ENCODE results near the gene FADD.

The FADD gene

DNA sequence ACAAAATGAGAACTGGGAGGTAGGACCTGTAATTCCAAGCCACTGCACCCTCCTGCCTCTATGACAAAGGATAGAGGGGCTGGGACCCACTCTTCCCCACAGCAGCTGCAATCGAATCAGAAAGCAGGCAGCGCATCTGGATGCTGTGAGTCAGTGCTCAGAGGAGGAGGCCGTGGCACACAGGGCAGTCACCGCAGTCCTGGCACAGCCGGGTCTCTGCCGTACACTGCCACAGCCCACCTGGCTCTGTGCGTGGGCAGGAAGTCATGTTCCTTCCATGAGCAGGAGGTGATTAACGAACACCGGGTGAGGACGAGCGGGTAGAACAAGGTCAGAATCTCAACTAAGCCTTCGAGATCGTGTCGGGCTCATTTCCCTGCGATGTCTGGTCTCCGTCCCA is 37.2 kb downstream of the FADD start:
- DNase-seq, result no peak

- DNase-seq, result no peak
These were observed 38.6 kb downstream of the FADD start for GRCh38 chr11:70241709-70242108.

- no peak for DNase-seq
These were observed 39.8 kb downstream of the FADD start for GRCh38 chr11:70242885-70243284.

- no peak for DNase-seq
These were observed 41.0 kb downstream of the FADD start for GRCh38 chr11:70243912-70244652.

DNA sequence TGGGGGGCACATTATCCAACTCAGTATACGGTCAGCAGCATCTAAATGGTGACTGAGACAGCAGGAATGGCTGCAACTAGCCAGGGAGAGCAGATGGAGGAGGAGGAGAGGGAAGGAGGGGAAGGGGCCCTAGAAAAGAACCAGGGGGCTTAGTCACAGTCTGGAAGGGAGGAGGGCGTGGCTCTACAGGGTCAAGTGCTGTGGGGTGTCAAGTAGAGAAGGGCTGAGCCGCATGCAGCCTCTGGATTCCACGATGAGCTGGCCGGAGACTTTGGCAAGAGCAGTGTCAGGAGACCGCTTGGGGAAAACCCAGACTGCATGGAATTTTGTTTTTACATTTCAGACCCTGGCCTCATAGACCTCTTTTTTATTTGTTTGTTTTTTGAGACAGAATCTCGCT is 41.6 kb downstream of the FADD start:
- DNase-seq, result no peak

- DNase-seq, result no peak
These were observed 43.1 kb downstream of the FADD start for GRCh38 chr11:70246196-70246595.

DNA sequence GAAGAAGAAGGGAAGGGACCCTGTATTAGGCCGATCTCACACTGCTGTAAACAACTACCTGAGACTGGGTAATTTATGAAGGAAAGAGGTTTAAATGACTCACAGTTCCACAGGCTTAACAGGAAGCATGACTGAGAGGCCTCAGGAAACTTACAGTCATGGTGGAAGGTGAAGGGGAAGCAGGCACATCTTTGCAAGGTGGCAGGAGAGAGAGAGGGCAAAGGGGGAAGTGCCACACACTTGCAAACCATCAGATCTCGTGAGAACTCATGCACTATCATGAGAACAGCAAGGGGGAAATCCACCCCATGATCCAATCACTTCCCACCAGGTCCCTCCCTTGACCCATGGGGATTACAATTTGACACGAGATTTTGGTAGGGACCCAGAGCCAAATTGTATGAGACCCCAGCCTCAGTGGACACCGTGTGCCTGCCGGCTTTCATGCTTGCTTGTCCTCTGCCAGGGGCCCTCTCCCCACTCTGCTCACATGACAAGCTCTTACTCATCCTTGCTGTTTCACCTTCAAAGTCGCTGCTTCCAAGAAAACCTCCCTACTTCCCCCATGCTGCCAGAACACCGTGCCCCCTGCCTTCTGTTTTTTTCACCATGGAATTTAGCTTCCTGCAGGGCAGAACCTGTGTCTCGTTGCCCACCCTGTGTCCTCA is 44.1 kb downstream of the FADD start:
- no peak for DNase-seq

DNA sequence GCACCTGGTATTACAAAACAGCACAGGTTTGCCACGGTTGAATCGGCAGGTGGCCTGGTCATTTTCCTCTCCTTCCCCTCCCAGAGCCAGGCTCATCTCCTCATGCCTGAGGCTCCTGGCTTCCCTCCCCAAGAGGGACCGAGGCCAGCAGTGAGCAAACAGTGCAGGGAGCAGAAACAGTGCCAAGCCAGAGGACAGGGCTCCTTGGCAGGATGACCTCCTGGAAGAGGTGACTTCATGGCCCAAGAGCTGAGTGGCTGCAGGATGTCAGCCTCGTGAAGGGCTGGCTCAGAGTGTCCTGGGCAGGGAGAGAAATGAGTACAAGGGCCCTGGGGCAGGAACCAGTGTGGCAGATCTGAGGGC is 44.6 kb downstream of the FADD start:
- DNase-seq, result no peak

DNA sequence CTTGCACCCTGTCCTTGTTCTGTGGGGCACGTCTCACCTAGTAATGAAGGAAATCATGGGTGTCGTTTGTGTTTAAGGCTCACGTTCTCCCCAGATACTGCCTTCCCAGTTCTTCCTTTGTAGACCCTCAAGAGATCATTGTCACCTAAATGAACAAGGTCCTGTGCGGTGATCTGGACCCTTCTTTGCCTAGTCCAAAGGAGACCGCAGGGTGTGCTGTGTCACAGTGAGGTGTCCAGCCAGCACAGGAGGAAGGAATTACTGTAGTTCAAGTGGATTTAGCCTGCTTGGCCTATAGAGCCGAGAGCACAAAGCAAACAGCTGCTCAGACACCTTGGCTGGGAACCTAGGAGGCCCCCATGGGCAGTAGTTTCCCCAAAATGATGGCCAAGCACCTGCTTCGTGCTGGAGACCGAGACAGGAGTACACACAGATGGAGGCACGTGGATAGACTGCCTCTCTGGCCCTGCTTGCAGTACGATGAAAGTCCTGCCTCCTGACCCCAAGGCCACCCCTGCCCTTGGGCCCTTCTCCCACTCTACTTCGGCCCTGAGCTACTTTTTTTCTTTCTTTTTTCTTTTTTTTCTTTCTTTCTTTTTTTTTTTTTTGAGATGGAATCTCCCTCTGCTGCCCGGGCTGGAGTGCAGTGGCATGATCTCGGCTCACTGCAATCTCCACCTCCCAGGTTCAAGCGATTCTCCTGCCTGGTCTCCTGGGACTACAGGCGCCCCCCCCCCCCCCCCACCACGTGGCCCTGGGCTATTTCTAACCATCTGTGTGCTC is 48.0 kb downstream of the FADD start:
- no peak for DNase-seq

GRCh38 chr11:70251659-70252321 is 48.7 kb downstream of the FADD start:
- no peak for DNase-seq

DNA sequence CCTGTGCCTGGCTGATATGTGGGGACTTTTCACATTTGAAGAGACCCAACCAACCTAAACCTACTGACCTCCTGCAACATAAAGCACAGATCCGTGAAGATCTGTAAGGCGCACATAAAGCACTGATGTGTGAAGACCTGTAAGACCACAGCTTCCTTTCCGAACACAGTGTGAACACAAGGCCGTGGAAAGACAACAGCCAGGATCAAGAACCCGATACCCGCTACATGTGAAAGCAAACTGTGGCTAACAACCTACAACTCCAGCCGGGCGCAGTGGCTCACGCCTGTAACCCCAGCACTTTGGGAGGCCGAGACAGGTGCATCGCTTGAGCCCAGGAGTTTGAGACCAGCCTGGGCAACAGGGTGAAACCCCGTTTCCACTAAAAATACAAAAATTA is 49.7 kb downstream of the FADD start:
- no peak for DNase-seq

DNA sequence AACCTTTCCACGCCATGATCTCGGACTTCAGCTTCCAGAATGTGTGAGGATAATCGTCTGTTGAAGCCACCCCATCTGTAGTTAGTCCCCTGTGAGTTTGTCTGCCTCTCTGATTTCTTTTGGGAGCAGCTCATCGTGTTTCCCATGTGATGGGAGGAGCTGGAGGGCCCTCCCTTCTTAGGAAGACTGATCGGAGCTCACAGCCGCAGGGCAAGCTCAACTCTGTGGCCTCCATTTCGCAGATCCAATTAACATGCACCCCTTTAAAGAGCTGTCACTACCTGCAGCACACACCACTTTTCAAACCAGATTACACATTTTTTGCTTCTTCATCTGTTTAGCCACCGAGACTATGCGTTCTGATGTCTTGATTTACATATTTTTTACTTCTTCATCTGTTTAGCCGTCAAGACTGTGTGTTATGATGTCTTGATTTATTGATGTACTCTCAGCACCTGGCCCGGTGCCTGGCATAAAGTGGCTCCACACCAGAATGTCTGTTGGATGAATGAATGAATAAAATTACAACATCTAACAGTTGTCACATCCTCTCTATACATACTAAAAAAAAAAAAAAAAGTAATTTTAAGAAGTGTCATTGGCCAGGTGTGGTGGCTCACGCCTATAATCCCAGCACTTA is 52.5 kb downstream of the FADD start:
- DNase-seq, result no peak
